Measurements from ENCODE around the gene IRS2.
"Not testable (repeated sequence)": the region's sequence is repeated elsewhere in the genome, so short reads cannot be mapped to it uniquely, and the experiment has no call there.

IRS2 gene

GRCh38 chr13:109733550-109733949 lies 52.8 kb downstream of the IRS2 start:
- DNase-seq (ENCODE audit: low read depth in 2 of 2): no peak

DNA sequence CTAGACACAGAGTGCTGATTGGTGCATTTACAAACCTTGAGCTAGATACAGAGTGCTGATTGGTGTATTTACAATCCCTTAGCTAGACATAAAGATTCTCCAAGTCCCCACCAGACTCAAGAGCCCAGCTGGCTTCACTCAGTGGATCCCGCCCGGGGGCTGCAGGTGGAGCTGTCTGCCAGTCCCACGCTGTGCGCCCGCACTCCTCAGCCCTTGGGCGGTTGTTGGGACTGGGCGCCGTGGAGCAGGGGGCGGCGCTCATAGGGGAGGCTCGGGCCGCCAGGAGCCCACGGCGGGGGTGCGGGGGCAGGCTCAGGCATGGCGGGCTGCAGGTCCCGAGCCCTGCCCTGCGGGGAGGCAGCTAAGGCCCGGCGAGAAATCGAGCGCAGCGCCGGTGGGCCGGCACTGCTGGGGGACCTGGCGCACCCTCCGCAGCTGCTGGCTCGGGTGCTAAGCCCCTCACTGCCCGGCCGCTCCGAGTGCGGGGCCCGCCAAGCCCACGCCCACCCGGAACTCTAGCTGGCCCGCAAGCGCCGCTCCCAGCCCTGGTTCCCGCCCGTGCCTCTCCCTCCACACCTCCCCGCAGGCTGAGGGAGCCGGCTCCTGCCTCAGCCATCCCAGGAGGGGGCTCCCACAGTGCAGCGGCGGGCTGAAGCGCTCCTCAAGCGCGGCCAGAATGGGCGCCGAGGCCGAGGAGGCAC lies 53.8 kb downstream of the IRS2 start:
- not testable (repeated sequence) for DNase-seq (ENCODE audit: low read depth in 2 of 2)

GRCh38 chr13:109730812-109731335 lies 55.5 kb downstream of the IRS2 start:
- no peak for DNase-seq (ENCODE audit: low read depth in 2 of 2)

- no peak for DNase-seq (ENCODE audit: low read depth in 2 of 2)
These were observed 57.3 kb downstream of the IRS2 start for GRCh38 chr13:109728791-109729731.

- no peak for DNase-seq (ENCODE audit: low read depth in 2 of 2)
These were observed 58.3 kb downstream of the IRS2 start for GRCh38 chr13:109728061-109728460.

DNA sequence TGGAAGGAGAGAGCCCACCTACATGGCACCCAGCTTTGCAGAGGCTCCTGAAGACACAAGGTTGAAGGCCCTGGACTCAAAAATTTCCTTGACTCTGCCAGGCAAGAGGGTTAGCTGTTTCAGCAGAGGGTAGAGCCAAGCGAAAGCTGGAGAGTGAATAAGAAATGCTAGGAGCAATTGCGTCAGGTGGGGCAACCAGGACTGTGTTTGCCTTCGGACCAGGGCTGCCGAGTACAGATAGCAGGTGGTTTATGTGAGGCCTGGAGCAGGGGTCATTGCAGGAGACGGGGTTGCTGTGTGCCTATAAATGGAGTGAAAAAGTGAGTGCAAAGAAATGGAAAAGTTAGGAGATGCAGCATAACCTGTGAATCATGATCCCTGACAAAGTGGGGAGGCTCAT lies 59.1 kb downstream of the IRS2 start:
- DNase-seq (ENCODE audit: low read depth in 2 of 2): no peak

DNA sequence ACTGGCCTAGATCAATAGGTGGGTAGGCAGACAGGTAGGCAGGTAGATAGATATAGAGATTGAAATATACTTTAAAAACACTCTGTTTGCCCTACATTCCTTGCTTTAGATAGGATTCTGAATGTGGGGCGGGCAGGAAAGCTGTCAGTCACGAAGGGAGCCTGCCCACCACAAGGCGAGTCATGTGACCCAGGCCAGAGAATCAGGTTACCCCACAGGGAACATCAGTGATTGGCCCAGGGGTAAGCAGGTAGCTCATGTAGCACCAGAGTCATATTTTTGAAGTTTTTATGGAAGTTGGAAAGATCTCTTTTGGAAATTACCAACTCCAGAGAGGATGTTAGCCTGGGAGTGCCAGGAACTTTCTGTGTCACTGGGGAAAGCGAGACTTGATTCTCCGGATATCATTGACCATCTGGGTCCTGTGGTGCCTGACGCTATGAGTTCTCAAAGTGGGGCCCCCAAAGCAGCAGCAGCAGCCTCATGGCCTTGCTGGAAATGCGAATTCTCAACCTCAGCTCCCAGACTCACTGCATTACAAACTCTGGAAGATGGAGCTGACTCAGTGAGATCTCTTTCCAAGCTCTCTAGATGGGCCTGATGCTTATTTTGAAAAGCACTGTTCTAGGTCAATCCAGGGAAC lies 60.3 kb downstream of the IRS2 start:
- no peak for DNase-seq (ENCODE audit: low read depth in 2 of 2)

DNA sequence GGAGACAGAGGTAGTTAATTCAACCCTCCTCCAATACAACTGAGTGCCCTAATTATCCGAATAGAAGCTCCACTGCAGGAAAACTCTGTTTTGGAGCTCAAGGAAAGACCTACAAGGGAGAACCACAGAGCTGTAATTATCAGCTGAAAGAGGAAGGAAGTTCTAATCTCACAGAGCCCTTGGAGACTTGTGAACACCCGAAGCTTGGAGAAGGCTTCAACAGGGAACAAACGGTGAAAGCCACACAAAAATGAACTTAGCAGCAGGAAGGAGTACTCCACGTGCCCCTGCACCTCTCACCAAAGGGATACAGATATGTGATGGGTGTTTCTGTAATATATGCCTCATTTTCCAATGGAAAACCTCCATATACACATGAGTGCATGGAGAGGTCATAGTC lies 61.1 kb downstream of the IRS2 start:
- no peak for DNase-seq (ENCODE audit: low read depth in 2 of 2)

GRCh38 chr13:109724603-109725002 lies 61.8 kb downstream of the IRS2 start:
- no peak for DNase-seq (ENCODE audit: low read depth in 2 of 2)

DNA sequence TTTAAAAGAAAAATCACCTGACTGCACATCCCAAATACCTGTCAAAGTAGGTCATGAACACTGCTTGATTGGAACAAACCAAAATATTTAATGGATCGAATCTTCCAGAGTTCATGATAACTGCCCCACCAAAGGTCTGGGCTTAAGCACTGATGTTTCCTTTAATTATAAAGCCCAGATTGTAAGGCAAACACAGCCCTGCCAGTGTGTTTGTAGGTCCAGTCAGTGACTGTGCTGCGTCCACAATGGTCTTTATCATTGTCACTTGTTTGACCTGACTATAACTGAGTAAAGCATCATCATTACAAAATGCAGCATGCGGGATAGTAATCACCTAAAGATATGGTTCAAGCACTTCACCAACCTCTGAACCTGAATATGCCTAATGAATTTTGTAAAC lies 63.3 kb downstream of the IRS2 start:
- DNase-seq (ENCODE audit: low read depth in 2 of 2): no peak

DNA sequence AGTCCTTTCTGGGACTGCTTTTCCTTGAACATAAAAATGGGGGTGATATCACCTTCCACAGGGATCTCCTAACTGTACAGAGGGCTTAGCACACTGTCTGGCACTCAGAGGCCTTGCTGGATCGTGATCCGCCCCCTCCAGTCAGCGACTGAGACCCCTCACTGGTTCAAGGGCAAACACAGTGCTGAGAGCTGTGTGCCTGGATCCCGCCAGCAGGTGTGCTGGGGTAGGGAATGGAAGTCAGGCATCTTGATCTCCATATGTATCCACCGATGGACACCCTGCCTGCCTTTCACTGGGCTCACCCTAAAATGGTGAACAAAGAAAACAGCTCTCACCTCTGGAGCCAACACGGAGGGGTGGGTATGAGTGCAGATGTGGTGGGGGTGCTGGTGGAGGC lies 64.3 kb downstream of the IRS2 start:
- DNase-seq (ENCODE audit: low read depth in 2 of 2): no peak

GRCh38 chr13:109720758-109721184 lies 65.6 kb downstream of the IRS2 start:
- no peak for DNase-seq (ENCODE audit: low read depth in 2 of 2)

DNA sequence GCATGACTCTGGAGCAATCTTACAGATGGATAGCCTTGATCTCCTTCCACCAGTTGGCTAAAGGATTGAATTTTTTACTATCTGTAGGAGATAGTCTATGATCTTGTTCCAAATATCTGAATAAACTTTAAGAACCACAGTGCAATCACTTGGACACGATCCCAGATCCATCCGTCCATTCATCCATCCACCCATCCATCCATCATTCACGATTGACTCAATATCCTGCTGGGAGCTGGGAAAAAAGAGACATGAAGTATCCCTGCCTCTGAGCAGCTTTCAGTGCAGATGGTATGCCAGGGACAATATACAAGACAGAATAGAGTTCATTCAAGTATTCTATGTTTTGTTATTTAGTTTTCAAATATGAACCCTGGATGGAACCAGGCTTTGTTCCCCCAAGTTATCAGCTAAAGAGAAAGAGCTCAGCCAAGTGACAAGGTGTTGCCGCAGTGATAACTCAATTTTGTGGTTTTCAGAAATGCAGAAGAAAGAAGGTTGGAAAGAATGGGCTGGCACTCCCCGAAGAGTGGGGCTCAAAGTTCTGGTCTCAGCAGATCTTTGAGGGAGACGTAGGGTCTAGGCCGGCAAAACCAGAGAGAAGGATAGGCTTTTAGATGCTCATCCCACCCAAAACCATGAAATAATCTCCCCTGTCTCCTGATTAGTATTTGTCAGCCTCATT lies 66.3 kb downstream of the IRS2 start:
- no peak for DNase-seq (ENCODE audit: low read depth in 2 of 2)

- DNase-seq (ENCODE audit: low read depth in 2 of 2): no peak
These were observed 67.7 kb downstream of the IRS2 start for GRCh38 chr13:109718726-109719125.

GRCh38 chr13:109717686-109718085 lies 68.7 kb downstream of the IRS2 start:
- DNase-seq (ENCODE audit: low read depth in 2 of 2): no peak

GRCh38 chr13:109715902-109716301 lies 70.5 kb downstream of the IRS2 start:
- DNase-seq (ENCODE audit: low read depth in 2 of 2): no peak

- DNase-seq (ENCODE audit: low read depth in 2 of 2): no peak
These were observed 72.7 kb downstream of the IRS2 start for GRCh38 chr13:109713681-109714080.

DNA sequence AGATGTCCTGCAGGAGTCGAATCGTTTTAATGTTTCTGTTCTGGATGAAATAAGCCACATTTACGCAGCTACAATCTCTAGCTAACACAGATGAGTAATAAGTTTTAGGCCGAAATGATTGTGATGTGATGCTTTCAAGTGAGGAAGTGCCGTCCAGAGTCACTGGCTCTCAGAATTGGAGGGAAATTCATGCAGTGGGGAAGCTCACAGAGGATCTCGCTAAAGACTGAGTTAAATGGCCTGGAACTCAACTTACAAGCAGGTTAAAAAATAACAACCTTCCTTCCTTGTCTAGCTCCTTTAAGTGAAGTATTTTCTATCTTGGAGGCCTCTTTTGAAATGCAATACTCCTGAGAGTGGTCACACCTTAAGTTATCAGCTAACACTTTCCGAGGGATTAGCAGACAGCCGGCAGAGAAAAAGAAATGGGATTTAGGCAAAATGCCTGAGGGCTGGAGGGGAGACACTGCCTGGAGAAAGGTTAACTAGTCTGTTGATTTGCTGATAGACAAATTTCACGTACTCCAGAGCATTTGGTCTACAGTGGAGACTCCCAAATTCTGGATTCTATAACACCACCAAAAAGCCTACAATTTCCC lies 74.2 kb downstream of the IRS2 start:
- no peak for DNase-seq (ENCODE audit: low read depth in 2 of 2)

- DNase-seq (ENCODE audit: low read depth in 2 of 2): no peak
These were observed 78.4 kb downstream of the IRS2 start for GRCh38 chr13:109707742-109708617.

GRCh38 chr13:109707044-109707741 lies 79.2 kb downstream of the IRS2 start:
- DNase-seq (ENCODE audit: low read depth in 2 of 2): no peak

Measured in stimulated activated CD4-positive, alpha-beta T cell treated with anti-CD3 and anti-CD28 coated beads, Interleukin-4, amount 100 ng/mL, for 48 hours (primary cell).